ENCODE measurements around the gene C6orf89.

Gene C6orf89

DNA sequence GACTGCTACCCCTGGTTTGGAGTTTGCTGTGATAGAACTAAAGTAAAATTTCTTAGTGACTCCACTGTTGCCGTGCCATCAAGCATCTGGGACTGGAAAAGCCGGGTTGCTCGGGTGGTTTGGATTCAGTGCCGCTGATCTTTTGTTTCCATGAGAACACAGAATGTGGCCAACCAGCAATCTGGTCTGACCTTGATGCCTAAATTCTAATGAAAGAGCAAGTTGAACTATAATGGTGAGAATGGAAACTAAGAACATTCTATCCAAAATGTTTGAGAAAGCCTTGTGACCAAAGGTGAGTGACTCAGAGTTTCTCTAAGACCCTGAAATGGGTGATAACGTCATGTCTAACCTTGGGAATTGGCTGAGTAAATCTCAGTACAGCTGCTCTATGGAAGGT, 58.9 kb downstream of the C6orf89 start:
- Histone ChIP-seq H3K27me3 (ENCODE audit: insufficient read depth, low read length, poor library complexity, severe bottlenecking) (no peaks in the 10 kb centered on the region), H3K9me3 (ENCODE audit: insufficient read depth, low read depth, low read length) (no peaks in the 10 kb centered on the region), H3K9me2 (replicated peaks; ENCODE audit: low read depth, low read length) (no peaks in the 10 kb centered on the region), H3K79me2 (ENCODE audit: insufficient read depth, low read length) (no peaks in the 10 kb centered on the region), H3F3A (ENCODE audit: low read depth) (no peaks in the 10 kb centered on the region), H2AFZ (ENCODE audit: low read length) (no peak overlapping the region), H4K20me1 (ENCODE audit: insufficient read depth, low read length, poor library complexity, severe bottlenecking) (no peaks in the 10 kb centered on the region), H3K4me1 (ENCODE audit: insufficient read depth, low read length, poor library complexity, severe bottlenecking) (peaks cover 30% of the 10 kb centered on the region), H3K4me3 (ENCODE audit: low read length, poor library complexity, severe bottlenecking) (no peak overlapping the region), H3K36me3 (ENCODE audit: insufficient read depth, low read length) (no peaks in the 10 kb centered on the region), H3K9ac (ENCODE audit: low read depth, low read length, poor library complexity, severe bottlenecking) (no peak overlapping the region), H3K4me2 (ENCODE audit: low read depth, low read length, poor library complexity, severe bottlenecking) (no peak overlapping the region)
- TF ChIP-seq CTCF (conservative IDR thresholded peaks at IDR 0.05; ENCODE audit: low read length) = no peak
- TF ChIP-seq EZH2phosphoT487 (IDR thresholded peaks at IDR 0.05; ENCODE audit: borderline replicate concordance) = no peak

GRCh38 chr6:36945301-36945700, 59.5 kb downstream of the C6orf89 start:
- Histone ChIP-seq H3F3A (ENCODE audit: low read depth) (no peaks in the 10 kb centered on the region), H3K9me3 (ENCODE audit: insufficient read depth, low read depth, low read length) (no peaks in the 10 kb centered on the region), H3K4me1 (ENCODE audit: insufficient read depth, low read length, poor library complexity, severe bottlenecking) (peaks cover 31% of the 10 kb centered on the region), H3K9me2 (replicated peaks; ENCODE audit: low read depth, low read length) (no peaks in the 10 kb centered on the region), H3K79me2 (ENCODE audit: insufficient read depth, low read length) (no peaks in the 10 kb centered on the region), H3K27me3 (ENCODE audit: insufficient read depth, low read length, poor library complexity, severe bottlenecking) (no peaks in the 10 kb centered on the region), H4K20me1 (ENCODE audit: insufficient read depth, low read length, poor library complexity, severe bottlenecking) (no peaks in the 10 kb centered on the region), H2AFZ (ENCODE audit: low read length) (no peak overlapping the region), H3K9ac (ENCODE audit: low read depth, low read length, poor library complexity, severe bottlenecking) (no peak overlapping the region), H3K4me2 (ENCODE audit: low read depth, low read length, poor library complexity, severe bottlenecking) (no peak overlapping the region), H3K4me3 (ENCODE audit: low read length, poor library complexity, severe bottlenecking) (no peak overlapping the region), H3K36me3 (ENCODE audit: insufficient read depth, low read length) (no peaks in the 10 kb centered on the region)
- TF ChIP-seq EZH2phosphoT487 (IDR thresholded peaks at IDR 0.05; ENCODE audit: borderline replicate concordance) = no peak
- no peak for TF ChIP-seq CTCF (conservative IDR thresholded peaks at IDR 0.05; ENCODE audit: low read length)

DNA sequence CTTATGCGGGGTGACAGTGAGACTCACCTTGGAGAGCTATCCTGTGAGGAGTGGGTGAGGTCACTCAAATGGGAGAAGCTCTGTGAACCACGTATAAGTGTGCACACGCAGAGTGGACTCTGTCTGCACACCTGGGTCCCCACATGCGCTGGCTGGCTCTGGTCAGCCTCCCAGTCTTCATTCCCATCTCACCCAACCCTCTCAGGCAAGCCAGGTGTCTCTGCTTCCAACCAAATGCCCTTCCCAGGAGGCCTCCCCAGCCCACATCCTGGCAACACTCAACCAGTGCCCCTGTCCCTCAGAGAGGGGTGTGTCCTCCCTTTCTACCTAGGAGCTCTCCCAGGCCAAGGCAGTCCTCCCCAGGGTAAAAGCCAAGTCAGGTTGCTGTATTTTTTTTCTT, 60.8 kb downstream of the C6orf89 start:
- Histone ChIP-seq H3K9me2 (replicated peaks; ENCODE audit: low read depth, low read length) (no peaks in the 10 kb centered on the region), H3K9ac (ENCODE audit: low read depth, low read length, poor library complexity, severe bottlenecking) (no peak overlapping the region), H3K36me3 (ENCODE audit: insufficient read depth, low read length) (no peaks in the 10 kb centered on the region), H3F3A (ENCODE audit: low read depth) (no peaks in the 10 kb centered on the region), H3K9me3 (ENCODE audit: insufficient read depth, low read depth, low read length) (no peaks in the 10 kb centered on the region), H3K4me1 (ENCODE audit: insufficient read depth, low read length, poor library complexity, severe bottlenecking) (peaks cover 31% of the 10 kb centered on the region), H3K4me3 (ENCODE audit: low read length, poor library complexity, severe bottlenecking) (no peak overlapping the region), H3K4me2 (ENCODE audit: low read depth, low read length, poor library complexity, severe bottlenecking) (no peak overlapping the region), H3K79me2 (ENCODE audit: insufficient read depth, low read length) (no peaks in the 10 kb centered on the region), H4K20me1 (ENCODE audit: insufficient read depth, low read length, poor library complexity, severe bottlenecking) (no peaks in the 10 kb centered on the region), H2AFZ (ENCODE audit: low read length) (no peak overlapping the region), H3K27me3 (ENCODE audit: insufficient read depth, low read length, poor library complexity, severe bottlenecking) (no peaks in the 10 kb centered on the region)
- no peak for TF ChIP-seq EZH2phosphoT487 (IDR thresholded peaks at IDR 0.05; ENCODE audit: borderline replicate concordance)
- TF ChIP-seq CTCF (conservative IDR thresholded peaks at IDR 0.05; ENCODE audit: low read length) = no peak

Measured in Loucy (cell line).